SK-MEL-5 (cell line): Measurements from ENCODE around the gene HAT1. TPM values are rescaled to one million over a fixed set of nuclear protein-coding genes. Genes with fewer than 3 reads are reported as not detected.
"Not testable (repeated sequence)": the region's sequence is repeated elsewhere in the genome, so short reads cannot be mapped to it uniquely, and the experiment has no call there.

Experiments
- DNase-seq: peaks from one replicate; pipeline ENCODE4 v3.0.0-alpha.2; 2016; ENCODE audit warnings: low read depth, low spot score
- in situ Hi-C: cut with HindIII; loops from 2 replicates; pipeline ENCODE4 v1.10.0; 2016; ENCODE audit warnings: low sequenced_read_pairs, high pct_unique_total_duplicates, low pct_unique_long_range_greater_than_20kb
- polyA plus RNA-seq, 2 experiments: library from polyadenylated mRNA; depleted of rRNA; stranded (reverse); fragments of >200 nt; gene quantifications; 2 replicates each; pipeline ENCODE4 v1.2.3, GENCODE V29; 2015
- total RNA-seq: library from RNA; depleted of rRNA; stranded (reverse); fragments of >200 nt; shearing (Covaris generic); gene quantifications from 2 replicates; pipeline ENCODE4 v1.2.3, GENCODE V29; 2014; rRNA removed

Gene HAT1
- 46.4 and 54.0 TPM in 2 replicates for total RNA-seq
- polyA plus RNA-seq (2015; cell fraction: cytosol; rRNA removed) = 57.9 and 61.2 TPM in 2 replicates
- 27.3 and 39.4 TPM in 2 replicates for polyA plus RNA-seq (2015; cell fraction: nucleus; rRNA removed)

DNA sequence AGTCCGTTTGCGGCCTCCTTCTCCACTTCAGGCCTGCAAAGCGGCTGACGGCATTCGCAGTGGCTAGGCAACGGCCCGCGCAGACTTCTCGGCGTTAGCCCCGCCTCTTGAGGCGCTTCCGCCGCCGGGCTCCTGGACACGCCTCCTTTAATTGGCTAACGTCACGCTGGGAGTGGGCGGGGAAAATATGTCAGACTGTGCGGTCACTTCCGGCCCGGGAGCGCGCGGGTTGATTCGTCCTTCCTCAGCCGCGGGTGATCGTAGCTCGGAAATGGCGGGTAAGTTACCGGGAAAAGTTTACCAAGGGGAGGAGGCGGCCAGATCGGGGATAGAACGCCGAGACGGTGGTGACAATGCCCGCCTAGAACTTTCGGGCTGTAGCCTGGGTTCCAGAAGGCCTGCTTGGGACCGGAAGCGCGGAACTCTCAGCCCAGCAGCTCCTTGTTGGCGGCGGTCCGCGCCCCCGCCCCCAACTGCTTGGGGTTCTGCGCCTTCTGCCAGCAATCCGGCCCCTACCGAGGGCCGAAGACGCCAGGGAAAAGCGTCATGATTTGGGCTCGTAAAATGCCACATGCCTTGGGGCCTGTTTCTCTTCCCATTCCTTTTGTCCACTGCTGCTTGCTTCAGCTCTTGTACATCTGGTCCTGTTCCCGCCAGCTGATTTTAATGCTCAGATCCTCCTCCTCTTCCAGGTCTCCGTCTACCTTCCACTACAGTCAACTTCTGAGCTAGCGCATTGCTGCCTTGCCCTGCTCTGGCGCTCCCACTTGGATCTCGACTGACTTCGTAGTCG is at the start of gene HAT1:
HAT1 (plus strand) TSS at position 232 of the 793 bp plus-strand sequence; CDS start at position 272, 40 bp downstream.
- DNase-seq = peak; percentile 96
- in situ Hi-C loops = no loop called here

DNA sequence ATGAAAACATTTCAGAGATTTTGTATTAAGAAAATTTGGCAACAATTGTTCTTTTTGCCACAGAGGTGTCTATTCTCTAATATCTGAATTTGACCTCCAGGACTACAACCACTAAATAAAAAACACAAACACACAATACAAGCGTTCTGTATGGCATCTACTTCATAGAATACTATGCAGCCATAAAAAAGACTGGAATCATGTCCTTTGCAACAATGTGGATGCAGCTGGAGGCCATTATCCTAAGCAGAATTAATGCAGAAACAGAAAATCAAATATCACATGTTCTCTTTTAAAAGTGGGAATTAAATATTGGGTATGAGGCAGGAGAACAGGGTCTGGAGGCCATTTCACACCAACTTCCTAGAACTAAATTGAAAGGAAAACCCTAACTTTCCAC is 47.7 kb upstream of the HAT1 start:
- in situ Hi-C loops = no loop called here
- DNase-seq = no peak

DNA sequence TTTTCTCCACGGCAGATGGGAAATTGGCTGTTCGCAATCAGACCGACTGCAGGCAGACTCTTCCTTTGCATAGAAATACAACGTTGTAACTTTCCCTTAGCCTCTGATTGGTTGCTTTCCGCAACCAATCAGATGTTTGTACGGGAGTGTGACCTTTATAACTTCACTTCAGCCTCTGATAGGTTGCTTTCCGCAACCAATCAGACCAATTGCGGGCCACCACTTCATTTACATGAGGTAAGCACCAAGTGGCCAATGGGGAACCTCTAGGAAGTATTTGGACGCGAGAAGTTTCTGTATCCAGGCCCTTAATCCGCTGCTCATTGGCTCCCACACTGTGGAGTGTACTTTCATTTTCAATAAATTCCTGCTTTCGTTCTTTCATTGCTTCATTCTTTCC is 47.3 kb upstream of the HAT1 start:
- DNase-seq = no peak
- in situ Hi-C loops = no loop called here

DNA sequence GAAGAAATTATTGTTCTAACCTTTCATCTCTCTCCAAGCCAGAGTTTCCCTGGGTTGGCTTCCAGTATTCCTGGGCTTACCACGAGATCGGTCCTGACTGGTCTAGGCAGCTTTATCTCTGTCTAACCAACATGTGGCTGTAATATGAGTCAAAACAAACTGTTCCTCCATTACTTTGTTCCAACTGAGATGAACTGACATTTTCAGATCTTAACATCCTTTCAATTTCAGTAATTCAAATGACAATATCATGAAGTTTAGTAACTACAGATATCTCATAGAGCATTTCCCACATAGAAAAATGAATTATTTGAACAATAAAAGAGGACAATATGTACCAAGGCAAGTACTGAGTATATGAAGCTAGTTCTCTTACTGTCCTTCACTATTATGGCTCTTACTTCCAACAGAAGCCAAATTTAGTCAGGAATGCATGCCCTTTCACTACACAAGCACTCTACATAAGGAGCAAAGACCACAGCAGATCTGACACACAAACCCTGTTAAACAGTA is 43.7 kb upstream of the HAT1 start:
- in situ Hi-C loops = no loop called here
- peak; percentile 48 for DNase-seq

DNA sequence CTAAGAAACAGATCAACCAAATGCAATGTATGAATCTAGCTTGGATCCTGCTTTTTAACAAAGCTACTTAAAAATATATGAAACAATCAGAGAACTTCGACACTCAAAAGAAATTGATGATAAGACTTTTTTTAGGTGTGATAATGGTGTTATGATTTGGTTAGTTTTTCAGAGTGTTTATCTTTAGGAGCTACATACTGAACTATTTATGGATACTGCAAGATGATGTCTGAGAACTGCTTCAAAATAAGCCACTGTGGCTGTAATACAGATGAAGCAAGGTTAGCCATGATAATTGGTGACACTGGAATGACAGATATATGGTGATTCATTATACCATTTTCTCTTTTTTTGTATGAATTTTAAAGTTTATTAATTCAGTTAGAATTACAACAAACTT is 42.4 kb upstream of the HAT1 start:
- DNase-seq = no peak
- in situ Hi-C loops = no loop called here

DNA sequence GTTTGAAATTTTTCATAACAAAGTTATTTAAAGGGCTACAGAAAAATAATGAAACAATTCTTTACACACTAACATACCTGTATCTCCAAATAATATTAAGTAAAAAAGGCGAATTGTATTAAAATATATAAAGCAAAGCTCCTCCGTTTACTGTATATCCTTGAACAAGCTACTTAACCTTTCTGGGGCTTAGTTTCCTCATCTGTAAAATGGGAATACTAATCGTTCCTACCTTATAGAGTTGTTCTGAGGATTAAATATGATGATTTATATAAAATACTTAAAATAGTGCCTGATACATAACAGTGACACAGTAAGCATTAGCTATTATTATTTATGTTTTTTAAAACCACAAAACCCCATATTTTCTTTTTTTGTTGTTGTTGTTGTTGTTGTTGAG is 41.5 kb upstream of the HAT1 start:
- in situ Hi-C loops = no loop called here
- DNase-seq = no peak

DNA sequence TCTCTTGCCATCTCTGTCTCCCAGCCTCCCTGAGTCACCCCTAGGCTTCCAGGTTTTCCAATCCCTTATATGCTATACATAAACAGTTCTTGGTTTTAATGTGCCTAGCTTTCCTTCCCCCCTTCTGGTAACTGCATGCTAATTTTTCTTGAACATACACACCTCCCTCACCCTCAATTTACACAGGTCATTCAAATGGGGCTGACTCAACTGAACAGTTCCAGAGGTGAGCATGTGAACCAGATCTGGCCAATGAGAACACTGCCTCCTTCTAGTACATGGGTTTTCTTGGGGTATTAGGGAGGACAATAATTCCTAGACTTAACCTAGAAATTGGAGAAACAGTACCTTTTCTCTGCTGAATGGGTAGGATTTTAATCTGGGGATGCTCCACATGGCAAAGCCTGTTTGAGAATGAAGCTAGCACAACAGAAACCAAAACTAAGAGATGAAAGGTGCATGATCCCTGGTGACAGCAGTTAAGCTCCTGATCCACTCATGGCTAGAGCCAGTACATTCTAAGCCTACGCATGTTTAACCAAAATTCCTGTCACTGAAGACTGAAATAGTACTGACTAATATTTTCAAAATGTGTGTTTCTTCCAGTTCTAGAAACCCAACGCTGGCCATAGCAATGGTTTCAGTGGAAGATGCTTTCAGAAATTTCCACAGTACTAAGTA is 40.0 kb upstream of the HAT1 start:
- in situ Hi-C loops = no loop called here
- DNase-seq = no peak

DNA sequence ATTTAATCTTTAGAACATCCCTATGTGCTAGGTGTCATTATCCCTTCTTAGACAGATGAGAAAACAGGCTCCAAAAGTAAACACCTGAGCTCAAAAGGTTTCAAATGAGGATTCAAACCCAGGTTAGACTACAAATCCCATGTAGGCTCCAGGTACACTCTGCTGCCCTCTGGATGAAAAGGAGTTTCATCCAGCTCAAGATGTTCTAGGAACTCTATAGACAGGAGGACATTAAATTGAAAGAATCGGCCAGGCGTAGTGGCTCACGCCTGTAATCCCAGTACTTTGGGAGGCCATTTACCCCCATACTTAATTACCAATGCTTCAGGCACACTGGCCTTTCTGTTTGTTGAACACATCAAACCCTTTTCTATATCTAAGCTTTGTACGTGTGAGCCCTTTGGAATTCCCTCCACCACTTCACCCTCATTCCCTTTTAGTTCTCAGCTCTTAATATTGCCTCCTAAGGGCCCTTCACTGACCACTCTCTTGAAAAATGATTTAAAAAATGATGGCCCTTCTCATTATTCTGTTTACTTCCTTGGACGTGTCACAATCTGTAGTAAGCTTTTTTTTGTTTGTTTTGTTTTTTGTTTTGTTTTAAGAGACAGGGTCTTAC is 38.9 kb upstream of the HAT1 start:
- in situ Hi-C loops = no loop called here
- no peak for DNase-seq

- no peak for DNase-seq
- in situ Hi-C loops = no loop called here
These were observed 32.9 kb upstream of the HAT1 start for GRCh38 chr2:171889333-171889732.

DNA sequence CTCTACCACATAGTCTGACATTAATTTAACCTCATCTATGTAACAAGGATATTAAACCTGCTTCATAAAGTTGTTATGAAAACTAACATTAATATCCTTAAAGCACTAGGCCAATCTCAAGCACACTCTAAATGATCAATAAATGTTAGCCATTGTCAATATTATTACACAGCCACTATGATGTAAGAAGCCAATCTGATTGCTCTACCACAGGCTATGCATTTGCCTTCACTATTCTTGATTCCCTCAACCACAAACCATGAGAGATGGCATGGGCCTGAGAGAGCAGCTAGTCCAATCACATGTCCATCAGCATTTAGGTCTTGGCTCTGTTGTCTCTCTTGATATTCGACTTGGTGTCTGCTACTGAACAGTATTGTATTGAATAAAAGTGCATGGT is 32.5 kb upstream of the HAT1 start:
- in situ Hi-C loops = no loop called here
- no peak for DNase-seq

- in situ Hi-C loops = no loop called here
- DNase-seq = no peak
These were observed 29.0 kb upstream of the HAT1 start for GRCh38 chr2:171893196-171893823.

DNA sequence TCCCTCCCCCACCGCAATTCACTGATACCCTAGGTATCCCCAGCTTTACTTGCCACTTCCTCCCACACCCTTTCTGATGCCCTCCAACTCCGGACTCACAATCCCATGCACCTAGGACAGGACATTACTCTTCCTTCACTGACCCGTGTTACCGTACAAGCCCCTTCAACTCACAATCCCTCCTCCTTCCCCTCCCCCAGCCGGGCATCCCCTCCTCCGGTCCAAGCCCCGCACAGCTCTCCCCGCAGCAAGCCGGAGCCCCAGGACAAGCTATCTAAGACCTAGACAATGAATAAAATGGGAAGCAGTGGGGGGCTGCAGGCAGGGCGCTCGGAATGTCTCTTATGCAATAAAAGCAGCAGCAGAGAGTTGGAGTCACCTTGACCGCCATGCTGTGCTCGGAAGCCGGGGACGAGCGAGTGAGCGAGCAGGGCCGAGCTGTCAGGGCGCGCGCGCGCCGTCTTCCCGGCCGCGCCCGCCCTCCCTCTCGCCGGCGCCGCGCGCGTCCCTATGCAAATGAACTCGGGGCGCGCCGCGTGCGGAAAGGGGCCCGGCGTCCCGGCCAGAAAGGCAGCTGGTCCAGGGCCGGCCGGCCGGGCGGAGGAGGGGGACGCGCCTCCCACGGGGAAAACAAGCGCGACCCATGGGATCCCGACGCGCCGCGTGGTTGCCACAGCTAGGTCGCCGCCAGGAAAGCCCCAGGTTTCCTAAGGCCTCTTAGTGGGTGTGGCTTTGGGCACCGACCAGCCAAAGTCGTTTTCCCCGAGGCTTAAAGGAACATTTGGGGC is 28.2 kb upstream of the HAT1 start, which contains the start of gene SLC25A12:
SLC25A12 (minus strand) TSS at position 421 of the 788 bp plus-strand sequence; CDS start at position 391, 30 bp downstream.
- DNase-seq = peak; percentile 69
- in situ Hi-C loops = no loop called here

DNA sequence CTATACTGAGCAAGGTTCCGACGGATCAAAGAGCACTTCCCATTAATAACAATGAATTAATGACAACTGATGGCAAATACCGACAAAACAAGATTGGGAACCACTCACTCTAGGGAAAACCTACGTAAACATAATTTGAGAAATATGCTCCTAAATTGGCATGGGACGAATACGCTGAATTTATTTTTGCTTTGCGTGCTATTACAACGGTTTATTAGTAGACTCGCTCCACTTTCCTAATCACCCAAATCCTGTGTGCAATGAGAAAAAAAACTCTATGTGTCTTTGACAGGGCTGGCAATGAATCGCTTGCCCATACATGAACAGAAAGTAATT is 27.7 kb upstream of the HAT1 start:
- in situ Hi-C loops = no loop called here
- DNase-seq = no peak

DNA sequence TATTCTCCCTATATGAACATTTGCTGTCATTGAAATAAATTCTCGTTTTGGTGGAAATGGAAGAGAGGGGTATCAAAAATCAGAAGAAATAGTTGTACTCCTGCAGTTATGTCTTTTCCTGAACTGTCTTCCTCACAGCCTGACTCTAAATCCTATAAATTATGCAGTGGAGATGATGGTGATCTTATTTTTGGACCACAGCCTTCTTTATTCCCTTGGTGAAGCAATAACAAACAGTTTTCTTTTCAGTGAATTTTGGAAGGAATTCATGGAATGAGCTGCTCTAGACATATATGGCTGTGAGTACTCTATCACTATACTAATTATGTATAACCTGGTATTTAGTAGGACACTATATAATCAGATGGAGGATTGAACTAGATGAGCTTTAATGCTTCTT is 26.5 kb upstream of the HAT1 start:
- in situ Hi-C loops = no loop called here
- DNase-seq = no peak

DNA sequence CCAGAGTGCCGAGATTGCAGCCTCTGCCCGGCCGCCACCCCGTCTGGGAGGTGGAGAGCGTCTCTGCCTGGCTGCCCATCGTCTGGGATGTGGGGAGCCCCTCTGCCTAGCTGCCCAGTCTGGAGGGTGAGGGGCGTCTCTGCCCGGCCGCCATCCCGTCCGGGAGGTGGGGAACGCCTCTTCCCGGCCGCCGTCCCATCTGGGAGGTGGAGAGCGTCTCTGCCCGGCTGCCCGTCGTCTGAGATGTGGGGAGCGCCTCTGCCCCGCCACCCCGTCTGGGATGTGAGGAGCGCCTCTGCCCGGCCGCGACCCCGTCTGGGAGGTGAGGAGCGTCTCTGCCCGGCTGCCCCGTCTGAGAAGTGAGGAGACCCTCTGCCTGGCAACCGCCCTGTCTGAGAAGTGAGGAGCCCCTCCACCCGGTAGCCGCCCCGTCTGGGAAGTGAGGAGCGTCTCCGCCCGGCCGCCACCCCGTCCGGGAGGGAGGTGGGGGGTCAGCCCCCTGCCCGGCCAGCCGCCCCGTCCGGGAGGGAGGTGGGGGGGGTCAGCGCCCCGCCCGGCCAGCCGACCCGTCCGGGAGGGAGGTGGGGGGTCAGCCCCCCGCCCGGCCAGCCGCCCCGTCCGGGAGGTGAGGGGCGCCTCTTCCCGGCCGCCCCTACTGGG is 22.5 kb upstream of the HAT1 start:
- in situ Hi-C loops, DNase-seq: not testable (repeated sequence)

DNA sequence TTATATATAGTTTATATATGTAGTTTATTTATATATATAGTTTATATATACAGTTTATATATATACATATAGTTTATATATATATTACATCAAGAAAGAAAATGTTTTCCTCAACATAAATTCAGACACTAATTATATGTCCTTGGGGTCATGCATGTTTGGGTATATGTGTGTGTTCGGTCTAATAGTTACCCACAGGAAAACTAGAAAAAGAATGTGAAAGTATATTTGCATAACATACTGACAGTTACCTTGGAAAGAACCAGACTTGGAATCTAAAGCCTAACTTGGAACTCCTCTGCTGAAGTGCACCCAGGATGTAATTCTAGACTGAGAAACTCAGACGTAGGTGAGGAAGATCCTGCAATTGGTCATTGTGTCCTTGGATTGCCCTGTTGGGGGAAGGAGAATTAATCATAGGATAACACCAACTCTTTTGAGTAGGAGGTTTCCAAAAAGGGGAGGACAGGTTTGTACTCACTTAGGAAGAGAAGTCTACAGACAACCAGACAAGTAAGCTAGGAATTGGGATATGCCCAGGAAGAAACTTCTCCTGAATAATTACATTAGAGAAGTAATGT is 19.3 kb upstream of the HAT1 start:
- in situ Hi-C loops = no loop called here
- DNase-seq = no peak
